ENCODE data around the gene NHSL2.
A peak's percentile ranks its signal among the peaks of the same experiment; 100 is the strongest.
"Not testable (repeated sequence)": the region's sequence is repeated elsewhere in the genome, so short reads cannot be mapped to it uniquely, and the experiment has no call there.

Gene NHSL2

DNA sequence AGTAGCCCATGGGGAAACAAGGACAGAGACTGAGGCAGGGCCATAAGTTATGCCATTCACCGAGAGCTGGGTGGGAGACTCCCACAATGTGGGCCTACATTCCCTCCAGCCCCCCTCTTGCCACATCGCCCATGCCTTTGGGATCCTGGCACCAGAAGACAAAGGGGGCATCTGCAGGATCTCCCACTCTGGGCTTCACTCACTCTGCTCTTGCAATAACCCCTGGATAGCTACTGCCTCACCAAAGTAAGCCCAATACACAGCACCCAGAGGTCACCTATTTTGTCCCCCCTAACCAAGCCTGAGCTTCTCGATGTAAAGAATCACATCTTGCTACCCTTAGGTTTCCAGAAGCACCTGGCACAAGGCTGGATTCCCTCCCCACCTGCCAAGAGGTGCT lies 221.8 kb downstream of the NHSL2 start:
- DNase-seq = no peak

DNA sequence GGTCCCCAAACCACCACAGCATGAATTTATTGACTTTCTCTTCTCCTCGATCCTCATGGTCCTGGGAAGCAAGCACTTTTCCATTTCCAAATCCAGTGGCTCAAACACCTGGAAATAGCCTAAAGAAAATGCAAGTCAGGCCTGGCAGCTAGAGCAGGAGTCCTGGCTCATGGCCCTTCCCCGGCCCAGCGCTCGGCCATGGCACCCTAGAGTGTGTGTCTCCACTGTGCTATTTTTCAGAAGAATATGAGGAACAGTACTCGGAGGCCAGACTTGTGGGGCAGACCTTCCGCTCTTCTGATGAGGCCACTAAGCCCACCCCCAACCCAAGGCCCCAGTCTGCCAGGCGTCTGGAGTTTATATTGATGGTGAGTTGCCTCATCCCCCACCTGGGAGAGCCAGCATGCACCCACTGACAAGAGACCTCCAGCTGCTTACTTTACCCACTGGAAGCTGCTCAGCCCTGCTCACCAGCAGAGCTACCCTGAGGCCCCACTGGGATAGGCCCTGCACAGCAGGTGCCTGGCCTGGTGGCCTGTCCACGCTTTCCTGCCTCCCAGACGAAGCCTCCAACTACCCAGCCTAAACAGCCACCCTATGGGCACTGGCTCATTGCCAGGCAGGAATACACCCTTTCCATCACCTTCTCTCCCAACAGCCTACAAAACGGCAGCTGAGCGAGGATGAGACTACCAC lies 223.4 kb downstream of the NHSL2 start:
- DNase-seq = no peak

DNA sequence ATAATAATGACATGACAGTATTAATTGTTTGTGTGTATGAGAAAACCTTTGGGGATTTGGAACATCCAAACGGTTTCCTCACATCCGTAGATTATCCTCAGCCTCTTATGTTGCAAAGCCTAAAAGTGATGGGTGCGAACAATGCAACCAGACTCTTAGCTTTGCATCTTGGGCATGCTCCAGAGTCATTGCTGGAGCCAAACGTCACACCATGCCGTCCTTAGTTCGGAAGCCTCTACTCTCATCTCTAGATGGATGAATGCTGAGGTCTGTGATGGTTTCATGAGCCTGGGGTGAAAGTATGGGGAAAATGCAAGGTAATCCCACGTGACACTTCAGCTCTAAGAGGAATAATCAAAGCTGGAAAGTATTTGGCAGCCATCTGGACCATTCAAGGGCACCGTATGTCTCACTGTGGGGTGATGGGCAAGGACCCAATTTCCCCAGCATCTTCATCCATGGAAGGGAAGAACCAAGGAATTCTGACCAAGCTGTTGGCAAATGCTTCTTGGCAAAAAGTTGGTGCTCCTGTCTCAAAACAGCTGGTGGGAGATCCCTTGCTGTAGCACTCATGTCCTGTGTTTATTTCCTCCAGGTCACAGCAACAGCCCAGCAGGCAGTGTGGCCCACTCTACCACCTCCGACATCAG lies 227.3 kb downstream of the NHSL2 start:
- DNase-seq = peak in 1 of 14 donors; percentile 61

DNA sequence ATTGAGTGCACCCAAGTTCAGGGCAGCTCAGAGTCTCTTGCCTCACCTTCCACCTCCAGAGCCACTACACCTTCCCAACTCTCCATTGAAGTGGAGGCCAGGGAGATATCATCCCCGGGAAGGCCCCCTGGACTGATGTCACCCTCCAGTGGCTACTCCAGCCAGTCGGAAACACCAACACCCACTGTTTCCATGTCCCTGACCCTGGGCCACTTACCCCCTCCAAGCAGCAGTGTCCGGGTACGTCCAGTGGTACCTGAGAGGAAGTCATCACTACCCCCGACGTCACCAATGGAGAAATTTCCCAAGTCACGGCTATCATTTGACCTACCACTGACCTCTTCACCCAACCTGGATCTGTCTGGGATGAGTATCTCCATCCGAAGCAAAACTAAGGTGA lies 228.9 kb downstream of the NHSL2 start:
- DNase-seq = no peak

DNA sequence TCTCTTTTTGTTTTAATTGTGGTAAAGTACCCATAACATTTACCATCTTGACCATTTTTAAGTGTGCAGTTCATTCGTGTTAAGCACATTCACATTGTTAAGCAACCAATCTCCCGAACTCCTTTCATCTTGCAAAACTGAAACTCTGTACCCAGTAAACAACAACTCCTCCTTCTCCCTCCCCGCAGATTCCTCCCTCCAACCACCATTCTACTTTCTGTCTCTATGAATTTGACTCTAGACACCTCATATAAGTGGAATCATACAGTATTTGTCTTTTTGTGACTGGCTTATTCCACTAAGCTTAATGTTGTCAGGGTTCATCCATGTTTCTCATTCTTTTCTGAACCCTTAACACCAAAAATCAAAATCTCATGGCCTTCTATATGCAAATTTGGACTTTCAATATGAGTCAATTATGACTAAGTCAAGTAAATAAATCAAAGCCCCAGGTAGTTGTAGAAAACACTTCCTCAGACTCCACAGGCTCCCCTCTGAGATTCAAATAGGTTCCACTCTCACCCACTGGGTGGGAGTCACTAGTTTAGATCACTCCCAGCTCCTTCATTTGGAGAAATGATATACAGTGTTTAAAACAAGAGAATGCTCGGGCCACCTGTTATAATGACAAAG lies 230.8 kb downstream of the NHSL2 start:
- DNase-seq = no peak

DNA sequence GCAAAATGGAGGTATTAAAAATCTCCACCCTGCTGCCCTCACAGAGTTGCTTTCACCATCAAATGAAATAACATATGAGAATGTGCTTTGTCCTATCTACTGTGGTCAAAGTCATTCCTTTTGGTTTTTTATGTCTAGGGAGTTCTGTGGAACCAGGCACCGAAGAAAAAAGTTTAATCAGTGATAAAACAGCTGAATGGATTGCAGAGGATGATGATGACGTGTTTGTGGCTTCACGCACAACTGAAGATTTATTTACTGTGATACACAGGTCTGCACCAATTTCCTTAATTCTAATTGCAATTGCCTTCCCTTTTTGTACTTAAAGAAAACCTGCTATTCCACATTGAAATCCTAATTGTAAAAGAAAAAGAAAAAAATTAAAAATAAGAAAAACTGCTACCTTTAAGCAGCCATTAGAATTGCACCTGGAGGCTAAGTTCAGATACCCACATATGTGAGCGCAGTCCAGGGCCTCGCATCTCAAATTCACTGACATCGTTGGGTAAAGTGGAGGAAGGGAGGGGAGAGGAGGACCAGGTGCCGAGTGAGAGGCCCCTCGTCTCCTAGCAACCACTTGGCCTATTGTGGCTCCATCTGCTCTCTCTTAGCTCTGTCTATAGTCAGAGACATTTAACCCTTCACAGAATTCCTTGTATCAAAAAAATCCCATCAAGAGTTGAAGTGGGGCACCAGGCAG lies 231.6 kb downstream of the NHSL2 start:
- peak in 1 of 14 donors; percentile 89 for DNase-seq

DNA sequence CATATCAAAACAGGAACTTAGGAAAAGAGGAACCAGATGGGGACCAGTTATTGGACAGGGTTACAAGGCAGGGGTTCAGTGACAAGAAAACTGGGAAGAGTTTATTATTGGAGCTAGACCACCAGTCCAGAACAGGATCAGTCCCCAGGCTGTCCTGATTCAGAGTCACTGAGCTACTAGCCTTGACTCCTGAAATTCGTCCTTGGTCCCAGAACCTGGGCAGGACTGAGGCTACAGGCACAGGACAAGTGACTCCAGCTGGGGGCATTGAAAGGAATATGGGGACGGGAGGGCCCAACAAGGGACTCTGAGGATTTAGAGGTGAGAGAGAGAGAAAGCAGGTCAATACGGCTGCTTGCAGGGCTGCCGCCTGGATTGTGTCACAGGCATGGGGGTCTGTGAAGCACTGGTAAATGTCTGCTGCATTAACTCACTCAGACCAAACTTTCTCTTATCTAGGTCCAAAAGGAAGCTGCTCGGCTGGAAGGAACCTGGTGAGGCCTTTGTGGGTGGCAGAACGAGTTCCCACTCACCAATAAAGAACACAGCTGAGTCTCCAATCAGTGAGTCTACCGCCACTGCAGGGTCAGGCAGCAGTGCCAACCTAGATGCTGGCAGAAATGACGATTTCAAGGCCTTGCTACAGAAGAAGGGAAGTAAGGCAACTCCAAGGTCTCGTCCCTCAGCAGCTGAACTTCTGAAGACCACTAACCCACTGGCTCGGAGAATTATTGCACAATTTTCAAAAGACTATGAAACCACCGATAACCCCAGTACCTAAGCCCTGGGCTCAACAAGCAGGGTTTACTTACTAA lies 232.4 kb downstream of the NHSL2 start:
- no peak for DNase-seq

DNA sequence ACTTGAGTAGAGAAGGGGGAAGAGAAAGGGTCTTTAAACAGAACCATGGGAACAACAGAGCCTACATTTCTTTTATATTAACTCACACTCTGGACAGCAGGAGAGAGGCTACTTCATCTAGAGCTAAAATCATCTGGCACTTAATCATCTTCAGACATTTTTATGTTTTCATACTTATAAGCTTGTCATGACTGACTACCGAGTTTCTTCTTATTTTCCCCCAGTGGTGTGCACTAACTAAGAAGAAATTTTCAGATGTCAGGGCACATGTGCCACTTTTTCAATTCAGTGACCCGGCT lies 232.9 kb downstream of the NHSL2 start:
- DNase-seq = no peak

DNA sequence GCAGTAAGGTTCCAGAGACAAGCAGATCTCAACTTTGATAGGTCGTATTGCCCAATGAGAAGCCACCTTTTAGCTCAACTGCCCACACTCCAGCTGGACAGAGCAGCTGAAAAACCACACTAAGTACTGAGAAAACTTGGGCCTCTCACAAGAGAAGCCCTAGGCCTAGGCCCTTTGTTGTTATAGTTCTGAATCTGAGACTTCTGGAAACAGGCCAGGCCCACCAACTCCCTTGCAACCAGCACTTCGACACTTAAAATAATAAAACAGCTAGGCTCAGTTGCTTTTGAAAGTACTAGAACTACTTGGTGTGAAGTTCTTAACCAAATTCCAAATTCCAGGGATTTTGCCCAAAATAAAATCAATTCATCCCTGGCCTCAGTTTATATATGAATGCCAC lies 234.5 kb downstream of the NHSL2 start:
- no peak for DNase-seq

DNA sequence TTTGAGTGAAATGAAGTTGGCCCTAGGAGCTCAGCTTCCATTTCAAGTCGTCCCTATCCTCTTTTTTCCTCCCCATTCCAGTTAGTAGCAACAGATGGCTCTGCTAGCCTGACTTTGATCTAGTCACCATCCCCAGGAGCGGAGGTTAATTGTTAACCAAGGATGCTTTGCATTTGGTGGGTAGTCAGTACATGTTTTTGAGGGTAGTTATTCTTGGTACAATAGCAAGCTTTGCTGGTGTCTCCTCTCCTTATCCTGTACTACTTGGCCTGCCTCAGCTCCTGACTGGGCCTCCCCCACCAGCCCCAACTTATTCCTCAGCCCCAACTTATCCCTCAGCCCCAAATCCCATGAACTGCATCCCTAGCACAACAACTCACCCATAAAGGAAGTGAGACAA lies 235.9 kb downstream of the NHSL2 start:
- DNase-seq = no peak

DNA sequence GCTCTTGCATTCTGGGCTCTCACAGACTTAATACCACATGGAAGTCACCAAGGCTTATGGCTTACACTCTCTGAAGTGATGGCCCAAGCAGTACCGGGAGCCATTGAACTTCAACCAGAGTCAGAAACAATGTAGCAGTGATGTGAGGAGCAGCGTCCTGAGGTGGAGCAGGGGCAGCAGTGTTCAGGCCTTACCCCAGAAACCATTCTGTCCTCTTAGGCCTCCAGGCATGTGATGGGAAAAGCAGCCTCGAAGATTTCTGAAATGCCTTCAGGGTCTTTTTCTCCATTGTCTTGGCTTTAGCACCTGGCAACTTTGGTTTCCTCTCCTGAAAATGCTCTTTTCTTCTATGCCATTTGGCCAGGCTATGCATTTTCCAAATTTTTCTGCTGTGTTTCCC lies 248.1 kb downstream of the NHSL2 start:
- no peak for DNase-seq

DNA sequence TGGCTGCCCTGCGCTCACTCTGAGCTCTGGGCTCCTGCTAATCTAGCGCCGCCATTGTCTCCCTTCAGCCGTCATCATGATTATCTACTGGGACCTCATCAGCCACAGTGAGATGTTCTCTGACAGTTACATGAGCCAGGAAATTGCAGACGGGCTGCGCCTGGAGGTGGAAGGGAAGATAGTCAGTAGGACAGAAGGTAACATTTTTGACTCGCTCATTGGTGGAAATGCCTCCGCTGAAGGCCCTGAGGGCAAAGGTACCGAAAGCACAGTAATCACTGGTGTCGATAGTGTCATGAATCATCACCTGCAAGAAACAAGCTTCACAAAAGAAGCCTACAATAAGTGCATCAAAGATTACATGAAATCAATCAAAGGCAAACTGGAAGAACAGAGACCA lies 249.1 kb downstream of the NHSL2 start:
- no peak for DNase-seq

DNA sequence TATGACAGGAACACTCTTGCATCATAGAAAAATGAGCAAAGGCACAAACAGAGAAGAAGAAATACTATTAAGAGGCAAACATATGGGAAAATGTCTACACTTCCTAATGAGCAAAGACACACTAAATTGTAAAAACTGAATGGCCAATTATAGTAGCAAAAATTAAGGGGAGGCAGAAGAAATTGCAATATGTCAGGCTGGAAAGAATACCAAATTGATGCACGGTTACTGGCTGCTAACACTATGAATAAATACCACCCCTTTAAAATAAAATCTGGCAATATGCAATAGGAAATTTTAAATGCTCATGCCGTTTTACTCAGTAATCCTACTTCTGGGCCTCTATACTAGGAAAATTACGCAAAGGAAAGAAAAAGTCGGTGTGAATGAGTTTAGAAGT lies 254.9 kb downstream of the NHSL2 start:
- DNase-seq = no peak

DNA sequence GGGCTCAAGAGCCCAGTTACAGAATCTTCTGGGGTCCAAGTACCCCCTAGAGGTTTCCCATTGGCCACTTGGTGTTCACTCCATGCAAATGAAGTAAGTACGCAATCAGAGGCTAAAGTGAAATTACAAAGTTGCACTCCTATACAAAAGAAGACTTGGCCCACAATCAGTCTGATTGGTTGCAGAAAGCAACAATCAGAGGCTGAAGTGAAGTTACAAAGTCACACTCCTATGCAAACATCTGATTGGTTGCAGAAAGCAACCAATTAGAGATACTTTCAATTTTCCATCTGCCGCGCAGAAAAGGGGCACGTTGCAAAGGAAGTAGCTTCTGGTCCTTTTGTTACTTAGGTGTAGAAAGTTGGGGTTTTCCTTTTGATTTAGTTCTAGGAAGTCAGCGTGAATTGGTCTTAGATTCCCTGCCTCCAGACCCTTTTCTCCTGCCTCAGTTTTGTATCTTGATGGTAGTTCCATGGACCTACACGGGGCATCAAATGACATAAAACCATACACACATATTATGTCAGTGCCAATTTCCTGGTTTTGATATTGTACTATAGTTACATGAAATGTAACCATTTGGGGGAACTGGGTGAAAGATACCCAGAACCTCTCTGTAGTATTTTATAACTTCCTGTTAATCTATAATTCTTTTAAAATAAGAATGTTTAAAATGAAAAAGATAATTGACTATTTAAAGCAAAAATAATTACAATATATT lies 258.5 kb downstream of the NHSL2 start:
- no peak for DNase-seq

DNA sequence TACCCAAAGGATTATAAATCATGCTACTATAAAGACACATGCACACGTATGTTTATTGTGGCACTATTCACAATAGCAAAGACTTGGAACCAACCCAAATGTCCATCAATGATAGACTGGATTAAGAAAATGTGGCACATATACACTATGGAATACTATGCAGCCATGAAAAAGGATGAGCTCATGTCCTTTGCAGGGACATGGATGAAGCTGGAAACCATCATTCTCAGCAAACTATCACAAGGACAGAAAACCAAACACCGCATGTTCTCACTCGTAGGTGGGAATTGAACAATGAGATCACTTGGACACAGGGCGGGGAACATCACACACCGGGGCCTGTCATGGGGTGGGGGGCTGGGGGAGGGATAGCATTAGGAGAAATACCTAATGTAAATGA lies 265.6 kb downstream of the NHSL2 start:
- DNase-seq = not testable (repeated sequence)

DNA sequence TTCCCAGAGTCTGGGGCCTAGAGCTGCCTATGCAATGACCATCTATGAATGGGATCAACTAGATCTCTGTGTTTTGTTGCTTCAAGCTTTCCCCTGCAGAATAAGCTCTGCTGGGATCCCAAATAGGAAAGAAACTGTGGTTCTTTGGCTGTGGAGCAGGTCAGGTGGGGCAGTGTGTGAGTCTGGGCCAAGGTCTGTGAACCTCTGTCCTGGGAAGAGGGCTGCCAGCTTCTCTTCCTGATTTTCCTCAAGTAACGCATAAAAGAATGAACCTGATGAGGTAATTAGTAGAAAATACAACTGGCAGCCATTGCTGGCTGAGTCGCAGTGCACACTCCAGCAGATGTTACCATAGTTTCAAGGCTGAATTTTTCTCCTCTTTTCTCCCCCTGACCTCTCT lies 266.3 kb downstream of the NHSL2 start:
- peak in 6 of 14 donors; percentile 0 to 34 (median 2) for DNase-seq

DNA sequence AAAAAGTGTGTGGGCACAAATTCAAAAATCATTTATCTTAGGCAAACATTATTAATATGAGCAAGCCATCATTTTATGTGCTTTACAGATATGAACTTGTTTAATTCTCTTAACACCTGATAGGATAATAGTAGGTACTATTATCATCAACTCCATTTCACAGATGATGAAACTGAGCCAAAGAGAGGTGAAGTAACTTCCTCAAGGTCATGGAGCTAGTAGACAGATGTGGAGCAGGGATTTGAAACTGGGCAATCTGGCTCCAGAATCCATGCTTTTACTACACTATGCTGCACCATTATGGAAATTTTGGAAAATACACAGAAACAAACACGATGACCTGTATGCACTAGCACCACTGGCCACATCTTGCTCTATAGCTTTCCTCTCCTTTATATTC lies 269.9 kb downstream of the NHSL2 start:
- DNase-seq = no peak

DNA sequence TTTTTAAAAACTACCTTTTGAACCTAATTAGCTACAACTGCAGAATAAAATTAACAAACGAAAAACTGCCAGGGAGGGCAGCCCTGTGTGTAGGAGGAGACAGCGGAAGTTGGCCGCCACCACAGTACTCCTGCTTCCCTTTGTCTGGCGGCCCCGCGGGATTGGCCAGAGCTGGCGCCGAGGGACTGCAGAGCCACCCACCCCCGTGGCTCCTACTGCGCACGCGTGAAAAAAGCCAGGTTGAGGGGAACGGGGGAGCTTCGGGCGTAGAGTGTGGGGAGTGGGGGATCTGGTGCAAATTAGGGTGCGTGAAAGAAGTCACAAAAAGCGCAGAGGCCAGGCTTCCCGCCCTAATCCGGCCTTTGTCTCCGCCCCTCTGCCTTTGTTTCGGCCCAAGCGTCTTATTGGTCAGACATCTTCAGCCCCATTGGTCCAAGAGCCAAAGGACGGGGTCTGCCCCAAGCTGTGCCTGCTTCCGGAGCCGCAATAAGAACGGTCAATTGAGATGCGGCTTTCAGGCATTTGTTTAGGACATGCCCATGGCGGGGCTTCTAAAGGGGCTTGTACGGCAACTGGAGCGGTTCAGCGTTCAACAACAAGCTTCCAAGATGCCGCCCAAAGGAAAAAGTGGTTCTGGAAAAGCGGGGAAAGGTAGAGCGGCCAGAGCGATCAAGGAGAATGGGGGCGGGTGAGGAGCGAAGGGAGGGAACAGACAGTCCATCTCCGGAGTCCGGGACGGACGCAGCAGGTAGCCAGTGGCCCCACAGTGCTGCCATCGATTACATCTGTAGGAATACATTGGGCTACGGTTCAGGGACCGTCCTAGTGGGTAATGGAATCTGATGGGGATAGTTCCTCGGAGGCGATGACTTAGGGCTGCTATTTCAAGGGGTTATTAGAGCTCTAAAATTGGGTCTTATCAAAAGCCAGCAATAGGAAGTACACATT lies 270.8 kb downstream of the NHSL2 start, which contains the start of gene PIN4:
PIN4 (plus strand) TSS at position 580 of the 948 bp plus-strand sequence; CDS start at position 609, 29 bp downstream.
- peak; percentile 24 to 93 (median 80) for DNase-seq

DNA sequence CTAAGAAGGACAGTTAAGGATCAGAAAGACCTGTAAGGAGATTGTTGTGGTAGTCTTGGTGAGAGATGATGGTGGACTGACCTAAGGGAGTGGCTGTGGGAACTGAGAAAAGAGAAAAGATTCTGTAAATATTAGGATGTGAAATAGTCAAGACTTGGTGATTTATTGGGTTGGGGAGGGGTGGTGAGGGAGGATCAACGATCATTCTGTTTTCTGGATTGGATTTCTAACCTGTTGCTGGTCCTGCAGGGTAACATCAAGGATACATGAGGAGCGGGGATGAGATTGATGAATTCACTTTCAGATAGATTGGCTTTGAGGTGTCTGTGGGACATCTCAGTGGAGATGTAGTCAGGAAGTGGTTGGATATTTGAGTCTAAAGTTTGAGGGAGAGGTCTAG lies 272.3 kb downstream of the NHSL2 start:
- no peak for DNase-seq

DNA sequence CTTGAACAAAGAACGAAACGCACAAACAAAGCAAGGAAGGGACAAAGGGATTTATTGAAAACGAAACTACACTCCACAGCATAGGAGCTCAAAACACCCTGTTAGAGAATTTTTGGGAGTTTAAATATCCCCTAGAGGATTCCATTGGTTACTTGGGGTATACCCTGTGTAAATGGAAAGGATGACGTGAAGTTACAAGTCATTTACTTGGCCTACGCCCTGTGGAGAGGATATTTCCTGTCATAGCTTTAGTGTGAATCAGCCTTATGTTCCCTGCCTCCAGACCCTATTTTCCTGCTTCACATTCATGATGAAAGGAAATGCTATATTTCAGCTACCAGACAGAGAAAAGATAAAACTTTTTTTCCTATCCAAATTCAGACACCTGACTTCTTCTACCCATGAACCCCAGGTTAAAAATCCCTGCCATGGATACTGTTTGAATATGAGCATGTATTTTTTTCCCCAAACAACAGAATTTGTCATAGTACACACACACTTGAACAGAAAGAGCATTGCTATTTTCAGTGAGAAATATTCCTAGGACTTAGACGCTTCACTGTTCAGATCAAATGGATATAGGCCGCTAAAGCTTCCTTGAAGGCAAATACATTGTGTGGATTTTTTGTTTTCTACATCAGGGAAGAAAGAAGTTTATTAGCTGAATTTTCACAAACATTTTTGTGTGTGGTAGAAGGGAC lies 291.3 kb downstream of the NHSL2 start:
- no peak for DNase-seq
